Caco-2 (cell line): ENCODE data around the gene ARG2. TPM values are rescaled to one million over a fixed set of nuclear protein-coding genes. Genes with fewer than 3 reads are reported as not detected.

Source experiments
- BruUV-seq: library from RNA; stranded (reverse); fragments of 400-500 nt; replicated peaks from 2 replicates; lab custom pipeline; 2021; lab: Mats Ljungman, UMichigan
- CTCF ChIA-PET: fragments of 300-600 bp; sonication (Branson Sonifier 250); formaldehyde crosslinking; loops from one replicate; lab custom pipeline; 2022; ENCODE audit warnings: antibody characterized with exemption; lab: Charles Lee
- POLR2A ChIA-PET: fragments of 300-600 bp; sonication (Branson Sonifier 250); formaldehyde crosslinking; loops from one replicate; lab custom pipeline; 2022; ENCODE audit warnings: antibody characterized with exemption; lab: Charles Lee
- DNase-seq, 2 experiments: peaks; one replicate each; pipeline versions ENCODE4 v3.0.0 to v3.0.0-alpha.2; 2020 to 2022
- H3K27me3 ChIP-seq: replicated peaks from 2 replicates; pipeline ENCODE4 v1.6.0; 2011; ENCODE audit warnings: low read length; ENCODE audit not compliant: control insufficient read depth, insufficient read depth
- H3K36me3 ChIP-seq: 2 replicates; pipeline ENCODE4 v1.5.1; 2011; ENCODE audit warnings: low read length; ENCODE audit not compliant: control insufficient read depth, insufficient read depth
- H3K4me1 ChIP-seq: fragments of 250-450 bp; sonication (Bioruptor Pico); 2 replicates; pipeline ENCODE4 v1.5.1; 2020; ENCODE audit warnings: mild to moderate bottlenecking
- H3K4me3 ChIP-seq: 2 replicates; pipeline ENCODE4 v1.5.1; 2011; ENCODE audit warnings: low read depth, mild to moderate bottlenecking, control low read depth, low read length
- H3K9me3 ChIP-seq: fragments of 250-450 bp; sonication (Bioruptor Pico); 2 replicates; pipeline ENCODE4 v1.5.1; 2020; ENCODE audit warnings: mild to moderate bottlenecking, moderate library complexity
- H3K27ac Mint-ChIP-seq: one replicate; pipeline ENCODE4 v1.8.0; 2022; ENCODE audit warnings: mixed read lengths; ENCODE audit not compliant: unreplicated experiment
- H3K27me3 Mint-ChIP-seq: one replicate; pipeline ENCODE4 v1.8.0; 2022; ENCODE audit warnings: mixed read lengths; ENCODE audit not compliant: insufficient read depth, unreplicated experiment
- H3K36me3 Mint-ChIP-seq: one replicate; pipeline ENCODE4 v1.8.0; 2022; ENCODE audit warnings: mild to moderate bottlenecking, mixed read lengths; ENCODE audit not compliant: insufficient read depth, unreplicated experiment
- H3K4me1 Mint-ChIP-seq: one replicate; pipeline ENCODE4 v1.8.0; 2022; ENCODE audit warnings: low read depth, mixed read lengths; ENCODE audit not compliant: unreplicated experiment
- H3K4me3 Mint-ChIP-seq: one replicate; pipeline ENCODE4 v1.8.0; 2022; ENCODE audit warnings: mild to moderate bottlenecking, moderate library complexity, mixed read lengths; ENCODE audit not compliant: unreplicated experiment
- H3K9me3 Mint-ChIP-seq: one replicate; pipeline ENCODE4 v1.8.0; 2022; ENCODE audit warnings: mixed read lengths; ENCODE audit not compliant: unreplicated experiment
- CTCF ChIP-seq, 2 experiments: fragments of 200-600 bp in 1 of 2; IDR thresholded peaks; 1 replicate in 1 of 2; 2 replicates in 1 of 2; pipeline versions ENCODE4 v1.5.1 to v1.8.0; 2011 to 2022; ENCODE audit warnings: antibody characterized with exemption in 1 of 2, control low read depth in 1 of 2, inconsistent platforms in 1 of 2, low read depth in 1 of 2, low read length in 1 of 2, mild to moderate bottlenecking in 1 of 2, moderate library complexity in 1 of 2; ENCODE audit not compliant: insufficient read depth in 1 of 2, severe bottlenecking in 1 of 2, unreplicated experiment in 1 of 2
- intact Hi-C: fragments of 100-400 bp; cut with micrococcal nuclease; formaldehyde crosslinking; loops from one replicate; pipeline ENCODE4 v1.10.0; 2022; ENCODE audit not compliant: unreplicated experiment
- total RNA-seq: library from RNA; stranded (reverse); gene quantifications from 2 replicates; pipeline ENCODE4 v1.2.3, GENCODE V29; 2022

ARG2 gene
- total RNA-seq, 1 experiment from 2014 or later, result 22.6 TPM

GRCh38 chr14:67683842-67684241, 64.1 kb downstream of the ARG2 start:
- no peaks in the 10 kb centered on the region for H3K4me1 Mint-ChIP-seq
- DNase-seq, result no peak
- H3K27me3 Mint-ChIP-seq, result no peaks in the 10 kb centered on the region
- intact Hi-C loops, result no loop called here
- no peak for TF ChIP-seq CTCF (IDR thresholded peaks at IDR 0.05; ENCODE audit: insufficient read depth in 1 of 2, low read depth in 1 of 2, low read length in 1 of 2, severe bottlenecking in 1 of 2, unreplicated experiment in 1 of 2)
- no peak overlapping the region for H3K27ac Mint-ChIP-seq
- H3K9me3 ChIP-seq, result no peaks in the 10 kb centered on the region
- peaks cover 1% of the 10 kb centered on the region; the same call in 1 of the 2 replicates for H3K36me3 ChIP-seq
- ChIA-PET POLR2A (no interaction called here), CTCF (no interaction called here)
- H3K27me3 ChIP-seq, result no peaks in the 10 kb centered on the region
- H3K36me3 Mint-ChIP-seq, result peaks cover 58% of the 10 kb centered on the region
- no peaks in the 10 kb centered on the region for H3K4me1 ChIP-seq
- no peak overlapping the region for H3K4me3 ChIP-seq
- no peaks in the 10 kb centered on the region for H3K9me3 Mint-ChIP-seq
- H3K4me3 Mint-ChIP-seq, result no peak overlapping the region
- no TSS peak for BruUV-seq

- BruUV-seq, result no TSS peak
- POLR2A ChIA-PET, result no interaction called here
- Histone ChIP-seq H3K27me3 (no peaks in the 10 kb centered on the region), H3K9me3 (no peaks in the 10 kb centered on the region), H3K4me1 (0 out of 2 replicates have a peak, but pooled peaks cover 7% of the 10 kb centered on the region), H3K4me3 (no peak overlapping the region), H3K36me3 (peaks cover 1% of the 10 kb centered on the region)
- CTCF ChIA-PET, result no interaction called here
- TF ChIP-seq CTCF (IDR thresholded peaks at IDR 0.05; ENCODE audit: insufficient read depth in 1 of 2, low read depth in 1 of 2, low read length in 1 of 2, severe bottlenecking in 1 of 2, unreplicated experiment in 1 of 2), result no peak
- H3K9me3 Mint-ChIP-seq, result no peaks in the 10 kb centered on the region
- peaks cover 79% of the 10 kb centered on the region for H3K36me3 Mint-ChIP-seq
- no peaks in the 10 kb centered on the region for H3K27me3 Mint-ChIP-seq
- H3K4me3 Mint-ChIP-seq, result no peak overlapping the region
- H3K4me1 Mint-ChIP-seq, result peaks cover 6% of the 10 kb centered on the region
- no peak for DNase-seq
- no peak overlapping the region for H3K27ac Mint-ChIP-seq
- intact Hi-C loops, result no loop called here
Measured at GRCh38 chr14:67690011-67690410, 70.3 kb downstream of the ARG2 start.

- Histone ChIP-seq H3K27me3 (no peaks in the 10 kb centered on the region), H3K4me3 (peak overlapping the region; percentile 50), H3K4me1 (0 out of 2 replicates have a peak, but pooled peaks cover 7% of the 10 kb centered on the region), H3K36me3 (no peaks in the 10 kb centered on the region; the same call in 1 of the 2 replicates), H3K9me3 (no peaks in the 10 kb centered on the region)
- Mint-ChIP-seq H3K4me3 (peak overlapping the region; percentile 100), H3K36me3 (peaks cover 43% of the 10 kb centered on the region), H3K27me3 (no peaks in the 10 kb centered on the region), H3K9me3 (no peaks in the 10 kb centered on the region), H3K27ac (peak overlapping the region; percentile 99), H3K4me1 (peaks cover 6% of the 10 kb centered on the region)
- ChIA-PET CTCF (interaction anchor here (0.6 to 2.2 kb wide), 9 partner anchors 10 to 114 kb away, joined by 3 to 16 read pairs (median 3); partner anchors contain the start of genes PIGH and VTI1B), POLR2A (interaction anchor here (0.6 to 1.8 kb wide), 9 partner anchors 9 to 161 kb away, joined by 3 to 15 read pairs (median 5); partner anchors contain the start of genes PIGH and ZFYVE26)
- peak; percentile 87 to 91 for DNase-seq
- intact Hi-C loops, result loop anchor here (1.0 to 2.0 kb wide), 2 partner anchors 21 to 76 kb away; partner anchors contain the start of genes ARG2 and VTI1B
- BruUV-seq, result TSS peak; percentile 100
- no peak for TF ChIP-seq CTCF (IDR thresholded peaks at IDR 0.05; ENCODE audit: insufficient read depth in 1 of 2, low read depth in 1 of 2, low read length in 1 of 2, severe bottlenecking in 1 of 2, unreplicated experiment in 1 of 2)
Measured at GRCh38 chr14:67694791-67695393, 75.2 kb downstream of the ARG2 start.
